SK-N-SH (cell line): ENCODE results near the gene CALCOCO1.

Source experiments
- CTCF ChIP-seq: fragments of 200-600 bp; sonication (generic); IDR thresholded peaks from 2 replicates; pipeline ENCODE4 v1.6.1; 2017; ENCODE audit warnings: antibody characterized with exemption, mild to moderate bottlenecking, moderate library complexity
- EZH2phosphoT487 ChIP-seq: fragments of 200-600 bp; sonication (generic); IDR thresholded peaks from 2 replicates; pipeline ENCODE4 v1.6.1; 2017; ENCODE audit warnings: low read depth, mixed run types, mild to moderate bottlenecking, antibody characterized with exemption, moderate library complexity, borderline replicate concordance
- JUND ChIP-seq: IDR thresholded peaks from 2 replicates; pipeline ENCODE4 v1.4.0; 2012
- NRF1 ChIP-seq: IDR thresholded peaks from 2 replicates; pipeline ENCODE4 v1.6.1; 2012; ENCODE audit warnings: low read depth, mild to moderate bottlenecking, low read length
- POLR2AphosphoS5 ChIP-seq: IDR thresholded peaks from 2 replicates; pipeline ENCODE4 v1.6.1; 2012; ENCODE audit warnings: low read depth, low read length
- SMC3 ChIP-seq: IDR thresholded peaks from 2 replicates; pipeline ENCODE4 v1.6.1; 2012; ENCODE audit warnings: low read depth, low read length, improper control_type of control experiment

GRCh38 chr12:53765891-53766290 lies 38.6 kb upstream of the CALCOCO1 start:
- TF ChIP-seq CTCF, result no peak
- no peak for TF ChIP-seq NRF1
- no peak for TF ChIP-seq EZH2phosphoT487
- no peak for TF ChIP-seq SMC3
- TF ChIP-seq JUND, result no peak
- TF ChIP-seq POLR2AphosphoS5, result no peak
